Measurements from ENCODE around the gene NOL4.
"Not testable (repeated sequence)": the region's sequence is repeated elsewhere in the genome, so short reads cannot be mapped to it uniquely, and the experiment has no call there.

NOL4 gene

GRCh38 chr18:34224423-34225217, at the start of gene NOL4:
TSS of gene NOL4 (minus strand) at chr18:34224913. CDS start at chr18:34223253, 1,660 bp downstream.
- in situ Hi-C loops (cut with MboI; ENCODE audit: low pct_unique_long_range_greater_than_20kb, low sequenced_read_pairs): no loop called here
- DNase-seq: no peak

- DNase-seq; in situ Hi-C loops (cut with MboI; ENCODE audit: low pct_unique_long_range_greater_than_20kb, low sequenced_read_pairs): not testable (repeated sequence)
Observed at GRCh38 chr18:34266029-34266428, 41.3 kb upstream of the NOL4 start.

DNA sequence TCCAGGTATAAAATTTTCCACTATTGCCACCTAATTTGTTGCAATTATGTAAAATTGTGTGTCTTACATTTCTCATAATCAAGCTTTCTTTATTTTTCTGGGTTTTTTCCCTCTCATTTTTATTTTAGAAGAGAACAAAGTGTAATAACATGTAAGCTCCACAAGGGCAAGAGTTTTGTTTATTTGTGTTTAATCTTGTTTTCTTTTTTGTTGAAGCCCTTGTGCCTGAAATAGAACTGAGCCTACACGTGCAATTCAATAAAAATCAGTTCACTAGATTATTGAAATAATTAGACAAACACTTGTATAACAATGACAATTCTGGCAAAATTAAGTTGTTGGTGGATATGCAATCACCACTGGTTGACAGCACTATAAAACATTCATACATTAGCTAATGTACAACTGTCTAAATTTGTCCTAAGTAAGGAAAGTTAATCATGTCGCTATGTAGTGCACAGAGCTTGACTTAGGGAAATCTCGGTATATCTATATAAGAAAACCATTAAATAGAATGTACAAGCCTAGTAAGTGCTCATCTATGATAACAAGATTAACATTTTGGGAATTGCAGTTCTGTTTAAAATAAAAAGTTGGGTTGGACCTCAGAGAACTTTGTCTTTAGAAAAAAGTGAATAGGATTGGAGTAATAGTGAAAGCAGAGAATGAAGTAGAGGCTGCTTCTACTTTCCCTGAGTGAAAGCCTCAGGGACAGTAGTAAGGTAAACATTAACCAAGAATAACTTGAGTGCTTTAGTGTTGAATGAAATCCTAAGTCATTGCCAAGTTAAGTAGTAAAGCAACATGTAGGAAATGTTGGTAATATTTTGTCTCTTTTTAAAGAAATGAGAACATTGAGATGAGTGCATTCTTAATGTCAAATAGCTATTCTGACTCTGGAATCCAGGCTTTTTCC, 37.4 kb upstream of the NOL4 start:
- no peak for DNase-seq
- in situ Hi-C loops (cut with MboI; ENCODE audit: low pct_unique_long_range_greater_than_20kb, low sequenced_read_pairs): no loop called here

DNA sequence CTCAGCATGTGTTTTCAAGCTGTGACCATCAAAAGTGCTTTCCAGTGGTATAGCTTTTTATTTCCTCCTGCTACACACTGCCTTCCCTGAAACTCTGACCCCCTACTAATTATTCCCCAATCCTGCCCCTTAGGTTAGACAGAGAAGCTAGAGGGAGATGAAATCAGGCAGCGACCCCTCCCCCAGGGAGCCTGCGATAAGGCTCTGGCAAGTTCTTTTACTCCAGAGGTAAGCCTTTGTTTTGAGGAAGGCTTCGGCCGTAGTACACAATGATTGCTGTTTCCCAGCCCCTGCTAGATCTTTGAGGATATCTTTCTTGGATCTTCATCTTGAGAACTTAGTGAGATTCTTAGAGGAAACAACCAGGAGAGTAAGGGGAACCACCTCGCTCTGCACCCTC, 33.5 kb upstream of the NOL4 start:
- DNase-seq: no peak
- in situ Hi-C loops (cut with MboI; ENCODE audit: low pct_unique_long_range_greater_than_20kb, low sequenced_read_pairs): no loop called here

DNA sequence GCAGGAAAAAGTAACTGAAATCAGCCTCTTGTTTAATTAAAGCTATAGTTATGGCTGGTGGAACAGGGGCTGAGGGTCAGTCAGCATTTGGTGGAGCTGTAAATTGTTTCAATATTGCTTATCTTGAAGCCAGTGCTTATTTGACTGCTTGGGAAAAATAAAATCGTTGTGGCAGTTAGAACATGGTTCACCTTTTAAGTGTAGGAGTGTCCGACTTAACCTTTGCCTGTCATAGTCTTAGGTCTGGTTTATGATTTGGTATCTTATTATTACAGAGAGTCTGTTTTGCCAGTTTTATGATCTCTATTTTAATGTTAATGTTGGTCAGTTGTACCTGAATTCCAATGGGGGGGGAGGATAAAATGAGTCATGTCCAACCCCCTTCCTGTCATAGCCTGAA, 27.2 kb upstream of the NOL4 start:
- DNase-seq: no peak

DNA sequence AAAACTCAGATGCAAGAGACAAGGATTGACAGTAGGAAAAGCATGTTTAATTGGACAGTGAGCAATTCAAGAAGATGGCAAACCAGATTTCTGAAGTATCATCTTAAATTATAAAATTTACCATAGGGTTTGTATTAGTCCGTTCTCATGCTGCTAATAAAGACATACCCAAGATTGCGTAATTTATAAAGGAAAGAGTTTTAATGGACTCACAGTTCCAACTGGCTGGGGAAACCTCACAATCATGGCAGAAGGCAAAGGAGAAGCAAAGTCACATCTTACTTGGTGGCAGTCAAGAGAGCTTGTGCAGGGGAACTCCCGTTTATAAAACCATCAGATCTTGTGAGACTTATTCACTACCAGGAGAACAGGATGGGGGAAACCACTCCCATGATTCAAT, 24.0 kb upstream of the NOL4 start:
- in situ Hi-C loops (cut with MboI; ENCODE audit: low pct_unique_long_range_greater_than_20kb, low sequenced_read_pairs): no loop called here
- DNase-seq: no peak

More for the DNA sequence above, 27.2 kb upstream of the NOL4 start:
- in situ Hi-C loops (cut with MboI; ENCODE audit: low pct_unique_long_range_greater_than_20kb, low sequenced_read_pairs): no loop called here

DNA sequence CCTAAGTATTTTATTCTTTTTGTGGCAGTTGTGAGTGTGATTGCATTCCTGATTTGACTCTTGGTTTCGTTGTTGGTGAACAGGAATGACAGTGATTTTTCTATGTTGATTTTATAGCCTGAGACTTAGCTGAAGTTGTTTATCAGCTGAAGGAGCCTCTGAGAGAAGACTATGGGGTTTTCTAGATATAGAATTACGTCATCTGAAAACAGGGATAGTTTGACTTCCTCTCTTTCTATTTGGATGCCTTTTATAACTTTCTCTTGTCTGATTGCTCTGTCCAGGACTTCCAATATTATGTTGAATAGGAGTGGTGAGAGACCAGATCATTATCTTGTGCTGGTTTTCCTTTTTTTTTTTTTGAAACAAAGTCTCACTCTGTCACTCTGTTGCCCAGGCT, 18.0 kb upstream of the NOL4 start:
- in situ Hi-C loops (cut with MboI; ENCODE audit: low pct_unique_long_range_greater_than_20kb, low sequenced_read_pairs): no loop called here
- no peak for DNase-seq

DNA sequence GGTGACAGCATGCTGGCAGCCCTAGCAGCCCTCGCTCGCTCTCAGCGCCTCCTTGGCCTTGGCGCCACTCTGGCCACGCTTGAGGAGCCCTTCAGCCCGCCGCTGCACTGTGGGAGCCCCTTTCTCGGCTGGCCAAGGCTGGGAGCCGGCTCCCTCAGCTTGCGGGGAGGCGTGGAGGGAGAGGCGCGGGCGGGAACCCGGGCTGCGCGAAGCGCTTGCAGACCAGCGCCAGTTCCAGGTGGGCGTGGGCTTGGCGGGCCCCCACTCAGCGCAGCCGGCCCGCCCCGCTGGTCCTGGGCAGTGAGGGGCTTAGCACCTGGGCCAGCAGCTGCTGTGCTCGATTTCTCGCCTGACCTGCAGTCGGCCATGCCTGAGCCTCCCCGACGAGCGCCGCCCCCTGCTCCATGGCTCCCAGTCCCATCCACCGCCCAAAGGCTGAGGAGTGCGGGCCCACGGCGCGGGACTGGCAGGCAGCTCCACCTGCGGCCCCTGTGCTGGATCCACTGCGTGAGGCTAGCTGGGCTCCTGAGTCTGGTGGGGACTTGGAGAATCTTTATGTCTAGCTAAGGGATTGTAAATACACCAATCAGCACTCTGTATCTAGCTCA, 9.2 kb upstream of the NOL4 start:
- DNase-seq; in situ Hi-C loops (cut with MboI; ENCODE audit: low pct_unique_long_range_greater_than_20kb, low sequenced_read_pairs): not testable (repeated sequence)

- DNase-seq: no peak
- in situ Hi-C loops (cut with MboI; ENCODE audit: low pct_unique_long_range_greater_than_20kb, low sequenced_read_pairs): no loop called here
Observed at GRCh38 chr18:34225218-34225553, 473 bp upstream of the NOL4 start.

- in situ Hi-C loops (cut with MboI; ENCODE audit: low pct_unique_long_range_greater_than_20kb, low sequenced_read_pairs): no loop called here
- DNase-seq: no peak
Observed at GRCh38 chr18:34223893-34224422, 755 bp downstream of the NOL4 start.

- no peak for DNase-seq
- in situ Hi-C loops (cut with MboI; ENCODE audit: low pct_unique_long_range_greater_than_20kb, low sequenced_read_pairs): no loop called here
Observed at GRCh38 chr18:34223164-34223892, 1.4 kb downstream of the NOL4 start.

- in situ Hi-C loops (cut with MboI; ENCODE audit: low pct_unique_long_range_greater_than_20kb, low sequenced_read_pairs): no loop called here
- DNase-seq: peak; percentile 6
Observed at GRCh38 chr18:34222307-34223163, 2.2 kb downstream of the NOL4 start.

GRCh38 chr18:34221971-34222306, 2.8 kb downstream of the NOL4 start:
- in situ Hi-C loops (cut with MboI; ENCODE audit: low pct_unique_long_range_greater_than_20kb, low sequenced_read_pairs): no loop called here
- DNase-seq: no peak

DNA sequence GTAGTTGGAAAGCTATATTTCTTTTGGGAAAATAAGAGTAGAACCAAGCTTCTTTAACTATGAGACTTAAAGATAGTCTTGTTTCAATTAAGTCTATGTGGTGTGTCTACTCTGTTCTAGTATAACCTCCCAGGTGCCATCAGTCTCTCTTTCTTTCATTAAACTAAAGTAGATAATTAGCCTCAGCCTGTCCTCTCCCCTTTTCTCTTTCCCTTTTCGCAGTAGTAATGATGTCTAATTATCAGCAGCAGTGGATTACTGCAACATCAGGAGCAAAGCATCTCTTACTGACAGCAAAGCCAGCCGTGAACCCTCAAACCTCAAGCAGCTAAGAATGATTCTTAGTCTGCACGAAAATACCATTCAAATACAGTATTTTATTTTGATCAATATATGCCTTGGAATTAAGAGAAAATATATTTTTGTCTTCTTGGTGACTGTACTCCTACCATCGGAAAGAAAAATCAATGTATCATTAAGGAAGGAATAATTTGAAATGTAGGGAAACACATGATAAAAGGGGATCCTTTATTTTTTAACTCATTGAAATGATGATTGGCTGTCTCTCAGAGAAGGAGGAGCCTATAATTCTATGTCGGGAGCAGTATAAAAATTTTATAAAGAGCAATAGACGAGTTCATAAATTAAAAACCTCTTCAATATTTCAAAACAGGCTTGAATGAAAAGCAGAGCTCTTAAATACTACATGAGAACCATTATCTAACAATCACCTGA, 4.5 kb downstream of the NOL4 start:
- in situ Hi-C loops (cut with MboI; ENCODE audit: low pct_unique_long_range_greater_than_20kb, low sequenced_read_pairs): no loop called here
- no peak for DNase-seq

- DNase-seq: no peak
- in situ Hi-C loops (cut with MboI; ENCODE audit: low pct_unique_long_range_greater_than_20kb, low sequenced_read_pairs): no loop called here
Observed at GRCh38 chr18:34219651-34220050, 5.1 kb downstream of the NOL4 start.

- DNase-seq: no peak
- in situ Hi-C loops (cut with MboI; ENCODE audit: low pct_unique_long_range_greater_than_20kb, low sequenced_read_pairs): no loop called here
Observed at GRCh38 chr18:34212511-34212910, 12.2 kb downstream of the NOL4 start.

DNA sequence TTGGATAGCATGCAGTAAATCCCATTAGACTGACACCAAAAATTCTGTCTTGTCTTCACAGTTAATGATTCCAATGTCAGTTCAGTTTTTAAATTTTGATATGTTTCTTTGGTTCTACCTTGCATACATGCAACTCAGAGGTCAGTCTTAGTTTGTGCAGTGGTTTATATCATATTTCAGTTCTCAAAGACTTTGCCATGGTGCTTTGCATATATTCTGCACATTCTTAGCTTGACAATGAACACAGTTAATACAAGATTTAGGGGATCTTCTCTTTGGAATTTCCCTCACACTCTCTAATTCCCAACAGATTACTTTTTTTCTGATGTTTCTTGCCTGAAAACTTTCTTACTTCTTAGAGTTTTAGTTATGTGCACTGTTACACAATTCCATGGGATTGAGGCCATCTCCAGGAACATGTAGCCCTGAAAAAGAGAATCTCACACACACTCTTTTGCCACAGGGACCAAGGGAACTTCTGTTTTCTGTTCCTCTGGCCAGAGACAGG, 17.3 kb downstream of the NOL4 start:
- DNase-seq: no peak

GRCh38 chr18:34203866-34204265, 20.8 kb downstream of the NOL4 start:
- no peak for DNase-seq
- in situ Hi-C loops (cut with MboI; ENCODE audit: low pct_unique_long_range_greater_than_20kb, low sequenced_read_pairs): no loop called here

More for the DNA sequence above, 17.3 kb downstream of the NOL4 start:
- in situ Hi-C loops (cut with MboI; ENCODE audit: low pct_unique_long_range_greater_than_20kb, low sequenced_read_pairs): no loop called here

All from KBM-7 (cell line).